Measurements from ENCODE around the gene ZNF804B.

Gene ZNF804B

DNA sequence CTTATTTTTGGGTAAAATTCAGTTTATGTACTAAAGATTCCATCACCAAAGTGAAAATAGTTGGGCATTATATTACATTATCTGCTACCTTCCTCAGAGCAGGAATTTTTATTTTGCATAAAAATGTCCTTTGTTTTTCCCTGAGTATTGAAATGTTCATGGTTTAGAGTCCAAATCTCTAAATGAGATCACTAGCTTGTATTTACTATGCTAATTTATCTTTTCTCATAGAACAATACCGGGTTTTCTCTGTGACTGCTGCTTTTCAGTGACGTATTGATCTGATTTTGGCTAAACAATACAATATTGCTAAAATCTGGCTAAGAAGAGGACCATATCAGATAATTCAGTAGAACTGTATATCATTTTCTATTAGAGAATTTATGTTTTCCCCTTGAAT, 125.6 kb downstream of the ZNF804B start:
- no peak for TF ChIP-seq ZC3H10 (CRISPR knock-in tag; IDR thresholded peaks at IDR 0.05)
- TF ChIP-seq ZFP30 (CRISPR knock-in tag; IDR thresholded peaks at IDR 0.05): no peak
- TF ChIP-seq, protein P1, sequence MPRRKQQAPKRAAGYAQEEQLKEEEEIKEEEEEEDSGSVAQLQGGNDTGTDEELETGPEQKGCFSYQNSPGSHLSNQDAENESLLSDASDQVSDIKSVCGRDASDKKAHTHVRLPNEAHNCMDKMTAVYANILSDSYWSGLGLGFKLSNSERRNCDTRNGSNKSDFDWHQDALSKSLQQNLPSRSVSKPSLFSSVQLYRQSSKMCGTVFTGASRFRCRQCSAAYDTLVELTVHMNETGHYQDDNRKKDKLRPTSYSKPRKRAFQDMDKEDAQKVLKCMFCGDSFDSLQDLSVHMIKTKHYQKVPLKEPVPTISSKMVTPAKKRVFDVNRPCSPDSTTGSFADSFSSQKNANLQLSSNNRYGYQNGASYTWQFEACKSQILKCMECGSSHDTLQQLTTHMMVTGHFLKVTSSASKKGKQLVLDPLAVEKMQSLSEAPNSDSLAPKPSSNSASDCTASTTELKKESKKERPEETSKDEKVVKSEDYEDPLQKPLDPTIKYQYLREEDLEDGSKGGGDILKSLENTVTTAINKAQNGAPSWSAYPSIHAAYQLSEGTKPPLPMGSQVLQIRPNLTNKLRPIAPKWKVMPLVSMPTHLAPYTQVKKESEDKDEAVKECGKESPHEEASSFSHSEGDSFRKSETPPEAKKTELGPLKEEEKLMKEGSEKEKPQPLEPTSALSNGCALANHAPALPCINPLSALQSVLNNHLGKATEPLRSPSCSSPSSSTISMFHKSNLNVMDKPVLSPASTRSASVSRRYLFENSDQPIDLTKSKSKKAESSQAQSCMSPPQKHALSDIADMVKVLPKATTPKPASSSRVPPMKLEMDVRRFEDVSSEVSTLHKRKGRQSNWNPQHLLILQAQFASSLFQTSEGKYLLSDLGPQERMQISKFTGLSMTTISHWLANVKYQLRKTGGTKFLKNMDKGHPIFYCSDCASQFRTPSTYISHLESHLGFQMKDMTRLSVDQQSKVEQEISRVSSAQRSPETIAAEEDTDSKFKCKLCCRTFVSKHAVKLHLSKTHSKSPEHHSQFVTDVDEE (CRISPR knock-in tag; IDR thresholded peaks at IDR 0.05): no peak
- no peak for TF ChIP-seq TOX (CRISPR knock-in tag; IDR thresholded peaks at IDR 0.05; ENCODE audit: borderline replicate concordance)
- ATAC-seq: no peak

DNA sequence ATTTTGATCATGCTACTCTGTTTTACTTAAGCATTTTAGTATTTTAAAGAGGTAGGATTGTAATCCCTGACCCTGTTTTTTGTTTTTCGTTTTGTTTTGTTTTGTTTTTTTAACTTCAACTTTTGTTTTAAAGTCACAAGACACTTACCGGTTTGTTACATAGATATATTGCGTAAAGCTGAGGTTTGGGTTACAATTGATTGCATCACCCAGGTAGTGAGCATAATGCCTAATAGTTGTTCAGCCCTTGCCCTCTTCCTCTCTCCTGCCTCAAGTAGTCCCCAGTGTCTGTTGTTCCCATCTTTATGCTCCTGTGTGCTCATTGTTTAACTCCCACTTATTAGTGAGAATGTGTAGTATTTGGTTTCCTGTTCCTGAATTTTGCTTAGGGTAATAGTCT, 129.2 kb downstream of the ZNF804B start:
- ATAC-seq: no peak
- no peak for TF ChIP-seq ZFP30 (CRISPR knock-in tag; IDR thresholded peaks at IDR 0.05)
- no peak for TF ChIP-seq ISL1 (CRISPR knock-in tag; IDR thresholded peaks at IDR 0.05)
- no peak for TF ChIP-seq OSR1 (CRISPR knock-in tag; IDR thresholded peaks at IDR 0.05)
- no peak for TF ChIP-seq ARNTL (CRISPR knock-in tag; IDR thresholded peaks at IDR 0.05; ENCODE audit: borderline replicate concordance, low read depth)
- no peak for TF ChIP-seq ZC3H10 (CRISPR knock-in tag; IDR thresholded peaks at IDR 0.05)
- no peak for TF ChIP-seq RARB (CRISPR knock-in tag; IDR thresholded peaks at IDR 0.05)
- TF ChIP-seq, protein P2, sequence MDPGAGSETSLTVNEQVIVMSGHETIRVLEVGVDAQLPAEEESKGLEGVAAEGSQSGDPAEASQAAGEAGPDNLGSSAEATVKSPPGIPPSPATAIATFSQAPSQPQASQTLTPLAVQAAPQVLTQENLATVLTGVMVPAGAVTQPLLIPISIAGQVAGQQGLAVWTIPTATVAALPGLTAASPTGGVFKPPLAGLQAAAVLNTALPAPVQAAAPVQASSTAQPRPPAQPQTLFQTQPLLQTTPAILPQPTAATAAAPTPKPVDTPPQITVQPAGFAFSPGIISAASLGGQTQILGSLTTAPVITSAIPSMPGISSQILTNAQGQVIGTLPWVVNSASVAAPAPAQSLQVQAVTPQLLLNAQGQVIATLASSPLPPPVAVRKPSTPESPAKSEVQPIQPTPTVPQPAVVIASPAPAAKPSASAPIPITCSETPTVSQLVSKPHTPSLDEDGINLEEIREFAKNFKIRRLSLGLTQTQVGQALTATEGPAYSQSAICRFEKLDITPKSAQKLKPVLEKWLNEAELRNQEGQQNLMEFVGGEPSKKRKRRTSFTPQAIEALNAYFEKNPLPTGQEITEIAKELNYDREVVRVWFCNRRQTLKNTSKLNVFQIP (CRISPR knock-in tag; IDR thresholded peaks at IDR 0.05; ENCODE audit: borderline replicate concordance, low read depth): no peak
- TF ChIP-seq, protein P3, sequence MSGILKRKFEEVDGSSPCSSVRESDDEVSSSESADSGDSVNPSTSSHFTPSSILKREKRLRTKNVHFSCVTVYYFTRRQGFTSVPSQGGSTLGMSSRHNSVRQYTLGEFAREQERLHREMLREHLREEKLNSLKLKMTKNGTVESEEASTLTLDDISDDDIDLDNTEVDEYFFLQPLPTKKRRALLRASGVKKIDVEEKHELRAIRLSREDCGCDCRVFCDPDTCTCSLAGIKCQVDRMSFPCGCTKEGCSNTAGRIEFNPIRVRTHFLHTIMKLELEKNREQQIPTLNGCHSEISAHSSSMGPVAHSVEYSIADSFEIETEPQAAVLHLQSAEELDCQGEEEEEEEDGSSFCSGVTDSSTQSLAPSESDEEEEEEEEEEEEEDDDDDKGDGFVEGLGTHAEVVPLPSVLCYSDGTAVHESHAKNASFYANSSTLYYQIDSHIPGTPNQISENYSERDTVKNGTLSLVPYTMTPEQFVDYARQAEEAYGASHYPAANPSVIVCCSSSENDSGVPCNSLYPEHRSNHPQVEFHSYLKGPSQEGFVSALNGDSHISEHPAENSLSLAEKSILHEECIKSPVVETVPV (CRISPR knock-in tag; IDR thresholded peaks at IDR 0.05): no peak
- no peak for TF ChIP-seq ESRRG (CRISPR knock-in tag; IDR thresholded peaks at IDR 0.05)
- TF ChIP-seq, protein P4, sequence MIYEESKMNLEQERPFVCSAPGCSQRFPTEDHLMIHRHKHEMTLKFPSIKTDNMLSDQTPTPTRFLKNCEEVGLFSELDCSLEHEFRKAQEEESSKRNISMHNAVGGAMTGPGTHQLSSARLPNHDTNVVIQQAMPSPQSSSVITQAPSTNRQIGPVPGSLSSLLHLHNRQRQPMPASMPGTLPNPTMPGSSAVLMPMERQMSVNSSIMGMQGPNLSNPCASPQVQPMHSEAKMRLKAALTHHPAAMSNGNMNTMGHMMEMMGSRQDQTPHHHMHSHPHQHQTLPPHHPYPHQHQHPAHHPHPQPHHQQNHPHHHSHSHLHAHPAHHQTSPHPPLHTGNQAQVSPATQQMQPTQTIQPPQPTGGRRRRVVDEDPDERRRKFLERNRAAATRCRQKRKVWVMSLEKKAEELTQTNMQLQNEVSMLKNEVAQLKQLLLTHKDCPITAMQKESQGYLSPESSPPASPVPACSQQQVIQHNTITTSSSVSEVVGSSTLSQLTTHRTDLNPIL (CRISPR knock-in tag; IDR thresholded peaks at IDR 0.05; ENCODE audit: low read depth): no peak
- TF ChIP-seq ZNF8 (CRISPR knock-in tag; IDR thresholded peaks at IDR 0.05): no peak
- TF ChIP-seq ZFP3 (CRISPR knock-in tag; IDR thresholded peaks at IDR 0.05): no peak

DNA sequence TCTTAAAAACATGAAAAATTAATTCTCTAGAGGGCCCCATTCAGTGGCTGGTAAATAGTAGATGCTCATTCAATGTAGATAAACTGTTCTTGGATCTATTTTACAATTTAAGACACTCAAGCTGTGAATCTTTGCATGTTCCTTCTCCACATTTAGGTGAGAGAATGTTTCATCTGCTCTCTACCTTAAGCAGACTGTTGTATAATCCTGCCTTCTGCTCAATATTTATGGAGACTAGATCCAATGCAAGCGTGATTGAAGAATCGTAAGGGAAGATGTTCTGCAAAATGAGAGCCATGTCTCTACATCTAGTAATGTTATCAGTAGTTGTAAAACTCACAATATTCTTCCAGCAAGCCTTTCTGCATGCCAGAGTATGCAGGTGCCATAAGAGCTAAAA, 151.0 kb downstream of the ZNF804B start:
- no peak for ATAC-seq
- no peak for TF ChIP-seq RARB (CRISPR knock-in tag; IDR thresholded peaks at IDR 0.05)
- TF ChIP-seq, protein P2 (CRISPR knock-in tag; IDR thresholded peaks at IDR 0.05; ENCODE audit: borderline replicate concordance, low read depth): no peak
- no peak for TF ChIP-seq TCF4 (CRISPR knock-in tag; IDR thresholded peaks at IDR 0.05; ENCODE audit: borderline replicate concordance)
- TF ChIP-seq TOX (CRISPR knock-in tag; IDR thresholded peaks at IDR 0.05; ENCODE audit: borderline replicate concordance): no peak
- no peak for TF ChIP-seq ZFP30 (CRISPR knock-in tag; IDR thresholded peaks at IDR 0.05)
- no peak for TF ChIP-seq ZNF565 (CRISPR knock-in tag; conservative IDR thresholded peaks at IDR 0.05; ENCODE audit: low read depth)
- TF ChIP-seq, protein P4 (CRISPR knock-in tag; IDR thresholded peaks at IDR 0.05; ENCODE audit: low read depth): no peak
- TF ChIP-seq ZC3H10 (CRISPR knock-in tag; IDR thresholded peaks at IDR 0.05): no peak

DNA sequence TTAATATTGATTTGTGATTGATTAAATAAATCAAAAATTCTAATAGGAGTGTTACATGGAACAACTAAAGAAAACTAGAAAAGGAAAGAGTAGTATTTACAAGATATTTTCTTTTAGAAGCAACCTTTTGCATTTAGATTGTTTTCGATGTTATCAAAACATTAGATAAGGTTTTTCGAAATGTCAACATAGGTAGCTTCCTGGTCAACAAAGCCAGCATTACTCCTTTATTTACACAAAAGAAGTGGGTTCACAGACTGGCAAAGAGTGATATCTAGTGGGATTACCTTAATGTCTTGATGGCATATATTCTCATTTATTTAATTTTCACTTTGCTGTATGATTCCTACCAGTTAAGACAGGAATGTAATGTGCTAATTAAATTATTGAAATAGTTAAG, 153.4 kb downstream of the ZNF804B start:
- no peak for ATAC-seq
- TF ChIP-seq, protein P4 (CRISPR knock-in tag; IDR thresholded peaks at IDR 0.05; ENCODE audit: low read depth): no peak
- TF ChIP-seq RARB (CRISPR knock-in tag; IDR thresholded peaks at IDR 0.05): no peak
- no peak for TF ChIP-seq OSR1 (CRISPR knock-in tag; IDR thresholded peaks at IDR 0.05)
- no peak for TF ChIP-seq ZNF565 (CRISPR knock-in tag; conservative IDR thresholded peaks at IDR 0.05; ENCODE audit: low read depth)
- no peak for TF ChIP-seq ZC3H10 (CRISPR knock-in tag; IDR thresholded peaks at IDR 0.05)
- TF ChIP-seq TCF4 (CRISPR knock-in tag; IDR thresholded peaks at IDR 0.05; ENCODE audit: borderline replicate concordance): no peak
- TF ChIP-seq, protein P2 (CRISPR knock-in tag; IDR thresholded peaks at IDR 0.05; ENCODE audit: borderline replicate concordance, low read depth): no peak
- no peak for TF ChIP-seq GLIS3 (CRISPR knock-in tag; IDR thresholded peaks at IDR 0.05)
- TF ChIP-seq ARNTL (CRISPR knock-in tag; IDR thresholded peaks at IDR 0.05; ENCODE audit: borderline replicate concordance, low read depth): no peak
- no peak for TF ChIP-seq BACH2 (CRISPR knock-in tag; IDR thresholded peaks at IDR 0.05; ENCODE audit: borderline replicate concordance)
- no peak for TF ChIP-seq SNAI2 (CRISPR knock-in tag; IDR thresholded peaks at IDR 0.05)
- no peak for TF ChIP-seq ISL1 (CRISPR knock-in tag; IDR thresholded peaks at IDR 0.05)

All from SK-N-SH treated with all-trans-retinoic acid at 6 μM for 48 hours (cell line).